NOMO-1 treated with DMSO at 0.1 percent for 48 hours (cell line): ENCODE measurements around the gene TSFM.

Experiments
- DNase-seq: peaks from one replicate; lab custom pipeline; 2025; ENCODE audit not compliant: unreplicated experiment; lab: John Stamatoyannopoulos, UW

The TSFM gene

DNA sequence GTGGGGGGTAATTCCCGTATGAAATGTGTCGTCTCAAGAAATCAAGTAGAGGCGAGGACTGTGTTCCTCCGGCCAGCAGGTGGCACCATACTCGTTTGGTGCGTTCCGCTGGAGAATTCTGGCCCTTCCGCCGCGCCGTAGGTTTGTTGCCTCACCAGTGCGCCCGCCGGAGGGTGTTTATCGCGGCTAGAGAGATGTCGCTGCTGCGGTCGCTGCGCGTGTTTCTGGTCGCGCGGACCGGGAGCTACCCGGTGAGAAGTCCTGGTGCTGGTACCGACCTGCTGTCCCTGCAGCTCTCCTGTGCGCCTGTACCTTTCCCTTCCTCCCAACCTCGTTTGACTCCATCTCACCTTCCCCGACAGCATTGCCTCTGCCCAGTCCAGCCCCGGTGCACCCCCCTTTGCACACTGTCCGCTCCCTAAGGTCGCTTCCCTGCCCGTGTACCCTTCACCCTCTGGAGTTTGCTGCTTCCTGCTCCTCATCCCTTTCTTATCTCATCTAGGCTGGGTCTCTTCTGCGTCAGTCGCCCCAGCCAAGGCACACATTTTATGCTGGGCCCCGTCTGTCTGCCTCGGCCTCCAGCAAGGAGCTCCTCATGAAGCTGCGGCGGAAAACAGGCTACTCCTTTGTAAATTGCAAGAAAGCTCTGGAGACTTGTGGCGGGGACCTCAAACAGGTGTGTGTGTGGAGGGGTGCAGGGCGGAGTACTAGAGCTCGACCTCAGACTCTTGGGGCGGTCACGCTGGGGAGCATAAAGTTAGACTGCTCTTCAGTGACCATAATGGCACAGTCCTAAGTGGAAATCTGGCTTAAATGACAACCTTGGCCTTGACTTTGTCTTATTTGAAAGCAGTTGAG is at the start of gene TSFM:
TSS of gene TSFM (plus strand) at position 180 of the 858 bp plus-strand sequence. CDS start at position 195, 15 bp downstream.
- peak; percentile 90 for DNase-seq

DNA sequence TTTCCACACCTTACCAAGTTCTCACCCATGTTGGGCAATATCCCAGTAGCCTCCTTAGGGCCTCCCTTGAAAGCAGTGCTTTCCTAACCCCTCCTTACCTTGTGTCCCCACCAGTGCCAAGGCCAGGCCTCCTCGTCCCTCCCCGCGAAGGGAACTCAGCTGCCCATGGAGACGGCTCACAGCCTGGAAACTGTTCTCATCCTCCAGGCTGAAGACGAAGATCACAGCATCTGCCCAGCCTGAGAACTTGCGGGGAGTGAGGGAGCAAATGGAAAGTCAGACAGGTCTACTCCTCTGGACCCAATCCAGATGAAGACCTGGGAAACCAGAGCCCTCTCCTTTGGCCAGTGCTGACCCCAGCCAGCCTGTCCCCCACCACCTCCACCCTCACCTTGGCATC is 48.7 kb upstream of the TSFM start:
- DNase-seq = no peak

DNA sequence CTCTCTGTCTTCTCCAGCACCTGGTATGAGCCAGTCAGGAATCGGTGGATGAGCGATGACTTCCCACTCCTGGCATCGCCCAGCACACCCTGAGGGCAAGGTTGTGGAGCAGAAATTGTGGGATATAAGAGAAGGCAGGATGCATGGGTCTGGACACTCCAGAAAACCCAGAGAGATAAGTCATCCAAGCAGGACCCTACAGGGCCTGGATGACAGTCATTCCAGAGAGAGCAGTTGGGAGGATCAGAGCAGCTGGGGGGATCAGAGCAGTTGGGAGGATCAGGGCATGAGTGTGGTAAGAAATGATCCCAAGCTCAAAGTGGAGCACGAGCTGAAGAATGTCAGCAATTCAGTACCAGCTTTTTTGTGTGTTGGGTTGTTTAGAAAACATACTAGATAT is 48.0 kb upstream of the TSFM start:
- no peak for DNase-seq

DNA sequence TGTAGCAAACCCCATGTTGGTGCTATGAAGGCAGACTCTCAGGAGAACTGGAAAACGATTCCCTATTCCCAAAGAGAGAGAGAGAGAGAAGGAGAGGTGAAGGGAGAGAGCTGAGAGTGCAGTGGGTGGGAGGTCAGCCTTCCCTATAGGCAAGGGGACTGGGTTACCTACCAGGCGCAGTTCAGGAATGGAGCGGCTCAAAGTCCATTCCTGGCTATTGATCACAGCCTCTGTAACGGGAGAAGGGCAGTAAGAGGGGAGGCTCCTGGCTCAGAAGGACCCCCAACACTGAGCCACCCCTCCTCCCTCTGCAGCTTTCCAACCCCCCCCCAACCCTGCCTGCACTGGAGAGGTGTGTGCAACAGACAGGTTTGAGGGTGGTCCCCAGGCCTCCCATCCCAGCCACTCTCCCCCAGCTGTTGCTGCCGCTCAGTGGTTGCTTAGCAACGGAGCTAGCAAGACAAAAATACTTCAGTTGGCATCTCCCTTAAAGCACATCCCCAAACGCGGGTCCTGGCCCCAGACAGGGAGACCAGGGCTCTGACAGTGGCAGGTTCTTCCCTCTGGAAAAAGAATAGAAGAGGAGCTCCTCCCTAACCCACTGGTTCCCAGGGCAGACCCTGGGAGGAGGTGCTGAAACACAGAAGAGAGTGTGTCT is 47.3 kb upstream of the TSFM start:
- DNase-seq = no peak

DNA sequence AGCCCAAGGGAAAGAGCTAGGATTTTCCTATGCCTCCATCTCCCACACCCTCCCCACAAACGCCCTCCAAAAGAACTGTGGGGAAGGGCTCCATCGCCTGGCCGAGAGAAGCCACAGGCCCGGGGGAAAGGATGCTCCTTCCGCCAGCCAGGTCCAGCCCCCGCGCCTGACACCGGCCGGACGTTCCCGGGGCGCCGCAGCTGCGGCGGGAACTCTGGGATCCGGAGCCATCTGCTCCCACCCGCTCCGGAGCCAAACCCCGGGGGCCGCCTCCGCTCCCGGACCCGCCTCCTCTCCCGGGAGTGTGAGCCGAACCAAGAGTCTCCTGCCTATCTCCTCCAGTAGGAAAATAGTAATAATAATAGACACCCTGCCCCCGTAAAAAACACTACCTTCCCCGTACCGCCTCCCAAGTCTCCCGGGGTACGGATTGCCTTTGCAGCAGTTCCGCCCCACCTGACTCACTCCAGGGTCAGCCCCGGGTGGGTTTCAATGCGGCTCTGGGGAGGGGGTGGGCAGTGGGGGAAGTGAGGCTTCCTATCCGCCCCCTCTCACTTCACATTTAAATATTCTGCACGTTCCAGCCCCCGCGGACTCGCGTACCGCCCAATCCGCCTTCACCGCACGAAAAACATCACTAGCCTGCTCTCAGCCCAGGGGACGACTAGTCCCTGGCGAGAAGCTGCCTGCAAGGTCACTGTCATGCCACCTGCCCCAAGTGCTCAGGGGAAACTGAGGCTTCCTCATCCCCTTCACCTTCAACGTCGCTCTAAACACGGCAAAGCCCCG is 46.4 kb upstream of the TSFM start:
- DNase-seq = no peak

DNA sequence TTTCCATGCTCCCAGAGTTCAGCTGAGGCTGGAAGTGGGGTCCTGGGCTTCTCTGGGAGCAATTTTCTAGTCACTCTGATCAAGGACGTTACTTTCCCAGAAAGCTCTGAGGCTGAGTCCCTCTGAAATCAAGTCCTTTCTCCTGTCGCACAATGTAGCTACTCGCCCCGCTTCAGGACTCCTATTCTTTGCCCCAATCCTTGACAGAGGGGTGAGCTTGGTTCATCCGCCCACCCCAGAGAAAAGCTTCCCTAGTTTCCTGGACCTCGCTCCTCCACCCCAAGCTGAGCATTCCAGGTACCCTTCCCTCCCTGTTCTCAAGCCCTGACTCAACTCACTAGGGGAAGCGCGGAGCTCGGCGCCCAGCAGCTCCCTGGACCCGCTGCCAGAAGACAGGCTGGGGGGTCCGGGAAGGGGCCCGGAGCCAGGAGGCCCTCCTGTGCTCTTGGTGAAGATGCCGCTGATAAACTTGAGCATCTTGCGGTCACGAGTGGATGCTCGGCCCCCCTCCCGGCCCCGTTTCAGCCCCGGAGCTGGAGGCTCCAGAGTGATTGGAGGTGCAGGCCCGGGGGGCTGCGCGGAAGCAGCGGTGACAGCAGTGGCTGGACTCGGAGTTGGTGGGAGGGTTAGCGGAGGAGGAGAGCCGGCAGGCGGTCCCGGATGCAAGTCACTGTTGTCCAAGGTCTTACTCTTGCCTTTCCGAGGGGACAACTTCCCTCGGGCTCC is 45.7 kb upstream of the TSFM start:
- DNase-seq = no peak

DNA sequence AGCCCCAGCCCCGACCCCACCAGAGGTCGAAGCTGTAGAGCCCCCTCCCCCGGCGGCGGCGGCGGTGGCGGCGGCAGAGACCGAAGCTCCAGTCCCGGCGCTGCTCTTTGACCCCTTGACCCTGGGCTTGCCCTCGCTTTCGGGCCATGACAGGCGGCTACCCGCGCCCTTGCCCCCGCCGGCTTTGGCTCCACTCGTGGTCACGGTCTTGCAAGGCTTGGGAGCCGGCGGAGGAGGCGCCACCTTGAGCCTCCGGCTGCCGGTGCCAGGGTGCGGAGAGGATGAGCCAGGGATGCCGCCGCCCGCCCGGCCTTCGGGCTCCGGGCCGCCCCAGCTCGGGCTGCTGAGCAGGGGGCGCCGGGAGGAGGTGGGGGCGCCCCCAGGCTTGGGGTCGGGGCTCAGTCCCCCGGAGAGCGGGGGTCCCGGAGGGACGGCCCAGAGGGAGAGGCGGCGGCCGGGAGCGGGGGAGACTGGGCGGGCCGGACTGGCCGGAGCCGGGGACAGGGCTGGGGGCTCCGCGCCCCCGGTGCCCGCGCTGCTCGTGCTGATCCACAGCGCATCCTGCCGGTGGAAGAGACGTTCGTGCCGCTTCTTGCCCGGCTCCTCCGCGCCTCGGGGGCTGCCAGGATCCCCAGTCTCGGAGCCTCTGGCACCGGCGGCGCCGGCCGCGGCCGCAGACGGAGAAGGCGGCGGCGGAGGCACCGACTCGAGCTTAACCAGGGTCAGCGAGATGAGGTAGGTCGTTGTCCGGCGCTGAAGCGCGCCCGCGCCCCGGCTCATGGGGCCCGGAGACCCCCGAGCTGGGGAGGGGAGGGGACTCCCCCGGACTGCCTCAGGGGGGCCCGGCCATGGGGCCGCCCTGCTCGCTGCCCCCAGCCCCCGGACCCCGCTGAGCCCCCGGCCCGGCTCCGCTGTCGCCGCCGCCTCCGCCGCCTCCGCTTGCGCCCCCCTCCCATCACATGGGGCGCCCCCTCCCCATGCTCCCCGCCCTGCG is 44.8 kb upstream of the TSFM start:
- DNase-seq = no peak

DNA sequence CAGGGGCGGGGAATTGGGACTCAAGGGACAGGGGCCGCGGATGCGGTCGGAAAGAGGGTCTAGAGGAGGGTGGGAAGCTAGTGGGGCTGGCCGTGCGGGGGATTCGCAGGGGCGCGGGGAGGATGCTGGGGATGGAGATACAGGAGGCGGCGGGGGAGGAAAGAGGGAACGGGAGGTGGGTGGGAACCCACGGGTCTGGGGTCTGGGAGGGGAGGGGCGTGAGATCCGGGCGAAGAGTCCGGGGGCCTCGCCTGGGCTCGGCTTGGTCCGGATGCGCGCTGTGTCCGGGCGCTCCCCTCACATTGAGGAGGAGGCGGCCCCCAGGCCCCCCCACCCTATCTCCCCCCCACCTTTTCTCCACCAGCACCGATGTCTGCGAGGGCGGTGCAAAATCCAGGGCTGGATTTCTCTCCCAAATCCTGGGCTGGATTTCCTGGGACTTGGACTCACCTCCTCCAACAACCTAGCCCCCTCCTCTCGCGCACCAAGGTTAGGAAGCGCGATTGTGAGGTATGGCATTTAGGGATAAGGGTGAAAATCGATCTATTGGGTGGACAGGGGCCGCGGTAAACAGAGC is 43.8 kb upstream of the TSFM start, which contains the start of gene AGAP2:
TSS of gene AGAP2 (minus strand) at position 82 of the 577 bp plus-strand sequence. CDS start 496 bp downstream, outside the sequence.
- DNase-seq = no peak

DNA sequence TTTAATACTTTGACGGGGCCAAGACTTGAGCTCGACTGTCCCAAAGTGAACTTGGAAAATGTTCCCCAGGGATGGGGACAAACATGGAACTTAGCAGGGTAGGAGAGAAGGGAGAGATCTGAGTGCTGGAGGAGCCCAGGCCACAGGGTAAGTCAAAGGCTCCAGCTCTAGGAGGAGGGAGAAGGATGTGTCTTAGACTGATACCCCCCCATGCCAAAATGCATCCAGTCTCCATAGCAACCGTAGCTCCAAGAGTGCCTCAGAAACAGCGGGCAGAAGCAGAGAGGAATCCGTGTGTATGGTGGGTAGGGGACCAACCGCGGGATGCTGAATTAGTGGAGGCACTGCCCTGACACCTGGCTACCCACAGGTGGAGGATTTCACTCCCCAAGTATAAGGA is 43.2 kb upstream of the TSFM start:
- DNase-seq = no peak

DNA sequence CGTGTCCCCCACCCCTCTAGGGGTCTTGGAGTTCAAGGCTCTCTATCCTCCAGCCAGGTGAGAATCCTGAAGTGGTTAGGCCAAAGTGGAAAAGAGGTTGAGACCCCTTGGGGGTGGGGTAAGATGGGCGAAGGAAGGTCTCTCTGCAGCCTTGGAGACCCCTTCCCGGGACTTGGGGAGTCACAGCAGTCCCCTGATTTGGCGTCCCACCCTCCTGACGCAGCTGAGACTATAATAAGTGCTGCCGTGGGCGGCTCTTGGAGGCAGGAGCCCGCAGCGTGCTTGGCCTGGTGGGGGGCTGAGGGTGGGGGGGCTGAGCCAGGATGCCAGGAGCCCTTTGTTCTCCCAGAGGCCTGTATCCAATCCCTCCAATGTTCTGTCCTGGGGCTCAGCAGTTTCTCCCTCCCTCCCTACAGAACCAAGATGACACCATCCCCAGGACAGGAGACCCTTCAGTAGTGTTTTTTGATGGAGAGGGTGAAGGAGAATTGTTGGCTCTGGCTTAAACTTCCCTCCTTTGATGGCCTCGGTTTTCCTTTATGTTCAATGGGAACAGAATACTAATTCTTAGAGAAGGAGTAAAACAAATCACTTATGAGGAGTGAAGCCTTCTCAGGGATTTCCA is 42.6 kb upstream of the TSFM start:
- DNase-seq = no peak

DNA sequence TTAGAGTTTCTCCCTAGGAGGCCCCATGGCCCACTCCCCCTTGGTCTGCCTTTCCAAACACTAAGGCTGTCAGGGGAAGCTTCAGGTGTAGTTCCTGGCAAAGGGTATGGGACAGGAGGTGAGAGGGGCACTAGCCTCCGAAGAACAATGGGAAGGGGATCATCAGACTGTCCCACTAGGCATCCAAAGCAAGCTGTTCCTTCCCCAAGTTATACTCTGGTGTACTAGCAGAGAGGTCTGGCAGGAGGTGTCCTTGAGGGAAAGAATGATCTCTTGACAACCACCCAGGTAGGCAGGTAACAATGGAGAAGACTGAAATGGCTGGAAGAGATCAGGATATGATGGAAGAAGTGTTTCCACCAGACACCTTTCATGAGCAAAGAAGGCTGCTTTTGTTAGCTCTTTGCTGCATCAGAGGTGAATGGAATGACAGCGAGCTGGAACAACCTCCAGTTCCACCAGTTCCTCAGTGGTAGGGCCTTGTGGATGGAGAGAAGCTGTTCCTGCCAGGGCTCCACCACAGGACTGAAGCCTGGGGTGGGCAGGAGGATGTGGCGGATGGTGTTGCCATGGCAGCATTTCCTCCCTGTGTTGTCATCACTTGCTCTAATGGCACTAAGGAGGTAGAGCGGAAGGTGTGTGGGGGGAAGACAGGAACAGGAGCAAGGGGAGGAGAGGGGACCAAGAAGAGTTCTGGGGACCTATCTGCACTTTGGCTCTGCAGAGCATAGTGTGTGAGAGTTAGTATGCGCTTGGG is 41.8 kb upstream of the TSFM start:
- DNase-seq = peak; percentile 30

DNA sequence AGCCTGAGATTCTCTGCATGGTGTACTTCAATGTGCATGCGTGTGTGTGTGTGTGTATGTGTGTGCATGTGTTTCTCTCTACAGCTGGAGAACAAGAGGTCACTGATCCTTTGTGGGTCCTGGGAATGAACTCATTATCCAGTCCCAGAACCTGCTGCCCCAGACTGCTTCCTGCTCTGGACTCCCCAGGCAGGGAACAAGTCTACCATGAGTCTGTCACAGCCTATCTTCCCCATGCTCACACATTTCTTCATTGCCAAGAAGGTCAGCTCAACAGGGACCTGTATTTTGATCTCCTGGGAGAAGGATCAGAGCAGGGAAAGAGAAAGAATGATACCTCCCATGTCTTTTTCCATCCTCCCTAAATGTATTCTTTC is 41.2 kb upstream of the TSFM start:
- no peak for DNase-seq

DNA sequence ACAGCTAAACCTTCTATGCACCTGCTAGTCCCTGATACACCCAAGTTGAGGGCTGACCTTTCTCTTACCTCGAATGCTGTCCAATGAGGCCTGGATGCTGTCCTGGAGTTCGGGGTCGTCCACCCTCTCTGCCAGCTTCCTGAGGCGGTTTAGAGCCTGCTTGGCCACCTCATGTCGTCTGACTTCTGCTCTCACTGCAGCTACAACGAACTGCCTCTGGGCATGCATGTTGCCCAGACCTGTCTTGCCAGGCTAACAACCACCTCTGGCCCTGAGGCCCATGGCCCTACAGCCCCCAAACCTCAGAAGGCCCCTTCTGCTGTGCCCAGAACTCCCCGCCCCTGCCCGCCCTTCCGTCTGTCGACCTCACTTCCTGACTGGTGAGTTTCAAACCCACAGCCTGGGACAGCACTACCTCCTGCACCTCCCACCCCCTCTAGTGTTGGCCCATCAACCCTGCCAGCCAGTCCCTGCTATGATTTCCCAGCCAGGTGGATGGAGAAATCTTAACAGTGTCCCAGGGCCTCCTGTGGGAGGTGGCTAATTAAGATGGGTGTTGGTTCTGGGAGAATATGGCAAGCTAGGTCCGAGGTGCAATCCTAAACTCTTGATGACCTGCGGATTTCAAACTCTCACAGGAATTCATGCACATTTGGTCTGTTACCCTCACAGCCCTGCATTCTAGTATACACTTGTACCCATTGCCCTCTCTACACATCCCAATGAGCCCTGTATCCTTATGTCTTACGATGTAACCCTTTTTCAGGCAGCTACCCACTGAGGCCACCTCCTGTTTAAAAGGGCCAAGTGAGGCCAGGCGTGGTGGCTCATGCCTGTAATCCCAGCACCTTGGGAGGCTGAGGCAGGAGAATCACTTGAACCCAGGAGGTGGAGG is 40.5 kb upstream of the TSFM start:
- DNase-seq = peak; percentile 78

DNA sequence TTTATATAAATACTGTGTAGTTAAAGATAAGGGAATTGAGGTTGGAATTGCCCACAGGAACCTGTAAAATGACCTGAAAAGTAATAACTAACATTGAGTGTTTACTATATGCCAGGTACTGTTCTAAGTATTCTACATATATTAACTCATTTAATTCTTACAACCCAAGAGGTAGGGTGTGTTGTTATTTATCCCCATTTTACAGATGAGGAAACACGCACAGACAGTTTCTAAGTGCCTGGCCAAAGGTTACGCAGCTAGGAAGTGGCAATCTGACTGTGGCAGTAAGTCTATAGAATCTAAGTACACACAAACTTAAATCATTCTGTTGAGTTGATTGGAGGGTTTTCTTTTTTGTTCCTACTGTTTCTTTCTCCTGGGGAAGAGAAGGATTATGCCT is 38.8 kb upstream of the TSFM start:
- DNase-seq = no peak

DNA sequence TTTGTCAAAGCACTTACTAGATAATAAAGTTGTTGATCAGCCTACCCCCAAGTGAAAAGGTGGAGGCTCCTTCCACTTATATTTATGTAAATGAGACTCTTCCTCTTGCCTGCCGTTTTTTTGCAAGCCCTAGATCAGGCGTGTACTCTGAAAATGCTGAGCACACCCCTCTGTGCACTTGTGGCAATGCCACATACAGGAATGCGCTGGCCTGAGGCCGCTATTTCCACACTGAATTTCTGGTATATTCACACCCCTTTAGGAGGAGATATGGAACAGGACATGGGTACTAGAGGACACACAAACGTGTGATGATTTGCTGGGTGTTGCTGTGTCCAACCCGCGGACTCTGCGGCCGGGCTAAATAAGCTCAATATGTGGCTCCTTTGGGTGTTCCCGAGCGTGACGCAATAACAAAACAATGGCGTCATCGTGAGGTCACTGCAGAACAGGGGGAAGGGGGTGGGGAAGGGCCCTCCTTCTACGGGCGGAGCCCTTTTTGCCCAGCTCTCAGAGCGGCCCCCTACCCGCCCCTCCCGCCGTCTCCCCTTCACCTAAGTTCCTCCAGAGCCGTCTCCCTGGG is 38.3 kb upstream of the TSFM start:
- peak; percentile 63 for DNase-seq

DNA sequence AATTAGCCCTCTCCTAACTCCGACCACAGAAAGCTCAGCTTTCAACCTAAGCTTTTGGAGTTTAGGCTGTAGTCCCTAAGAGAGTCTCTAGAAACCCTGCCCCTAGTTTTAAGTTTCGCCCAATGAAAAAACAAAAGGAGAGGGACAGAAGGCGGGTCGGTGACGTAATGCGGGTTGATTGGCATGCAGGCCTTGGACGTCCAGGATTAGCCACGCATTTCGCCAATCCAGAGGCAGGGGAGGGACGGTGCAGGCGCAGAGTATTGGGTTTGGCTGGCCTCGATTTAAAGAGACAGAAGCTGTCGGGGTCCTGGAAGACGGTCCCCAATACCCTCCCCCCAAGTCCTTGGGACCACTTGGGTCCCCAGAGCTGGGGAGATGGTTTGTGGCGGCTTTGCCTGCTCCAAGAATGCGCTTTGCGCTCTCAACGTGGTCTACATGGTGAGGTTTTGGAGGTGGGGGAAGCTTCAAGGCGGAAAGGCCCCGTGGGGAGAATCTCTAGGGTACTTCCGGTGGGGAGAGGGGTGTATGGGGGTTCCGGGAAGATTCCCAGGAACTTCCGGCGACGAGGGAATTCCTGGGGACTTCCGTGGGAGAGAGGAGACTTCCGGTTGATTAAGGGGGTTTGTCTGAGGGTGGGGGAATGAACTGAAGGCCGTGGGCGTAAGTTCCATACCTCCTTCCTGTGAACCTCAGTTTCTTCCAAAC is 37.7 kb upstream of the TSFM start, which contains the start of gene TSPAN31:
TSS of gene TSPAN31 (plus strand) at position 263 of the 708 bp plus-strand sequence. CDS start at position 379, 116 bp downstream.
- DNase-seq = peak; percentile 99
